Mucosa of descending colon (tissue), 3 donors: ENCODE results near the gene ARFRP1. TPM values are rescaled to one million over a fixed set of nuclear protein-coding genes. Genes with fewer than 3 reads are reported as not detected.

Source experiments
- ATAC-seq: fragments of 200-7000 bp; cut with Tn5 transposase; one replicate; pipeline ENCODE4 v1.9.1; 2020; ENCODE audit warnings: mild to moderate bottlenecking, moderate library complexity
- DNase-seq, 3 donors: peaks; one replicate each; pipeline ENCODE4 v3.0.0-alpha.2; 2020
- H3K36me3 ChIP-seq: fragments of 200-600 bp; one replicate; pipeline ENCODE4 v1.8.0; 2021; ENCODE audit warnings: low read depth, mild to moderate bottlenecking
- H3K4me1 ChIP-seq: fragments of 200-600 bp; one replicate; pipeline ENCODE4 v1.8.0; 2021; ENCODE audit warnings: low read depth, mild to moderate bottlenecking
- H3K4me3 ChIP-seq: fragments of 200-600 bp; one replicate; pipeline ENCODE4 v1.8.0; 2021; ENCODE audit warnings: mild to moderate bottlenecking
- H3K9me3 ChIP-seq: fragments of 200-600 bp; one replicate; pipeline ENCODE4 v1.8.0; 2021; ENCODE audit warnings: mild to moderate bottlenecking
- CTCF ChIP-seq: fragments of 200-600 bp; IDR thresholded peaks from one replicate; pipeline ENCODE4 v1.8.0; 2022; ENCODE audit warnings: antibody characterized with exemption, mild to moderate bottlenecking
- intact Hi-C, 2 donors: fragments of 100-400 bp; cut with DNase I in 1 of 2; cut with micrococcal nuclease in 1 of 2; formaldehyde crosslinking; loops; one replicate each; pipeline versions ENCODE4 v1.11.0 to v1.11.1; 2022; cut with DNase I, micrococcal nuclease
- total RNA-seq, 3 donors: library from RNA; stranded (reverse); fragmentation: NEBNext Ultra II Directional in 2 of 3; extraction: Animal tissue kit (Norgen Biotek cat#: 25700) in 2 of 3; gene quantifications; one replicate each; pipeline versions ENCODE4 v1.2.1 to v1.2.4, GENCODE V29; 2021 to 2023
- donor health status: DM: no; HTN: no; CAD: no; lungs with moderate emphysema.
- donor health status: DM: no; HTN: no; CAD: no.
- donor health status: DM: no; HTN: yes; CAD: no.

ARFRP1 gene
- total RNA-seq, 3 donors from 2014 or later = 64.5 to 69.7 (median 68.6) TPM

GRCh38 chr20:63687419-63688178 lies 20.2 kb downstream of the ARFRP1 start:
- DNase-seq (peak in 2 of 3 donors; percentile 43 to 63), ATAC-seq (no peak)
- Histone ChIP-seq H3K4me1 (peaks cover 49% of the 10 kb centered on the region), H3K9me3 (no peaks in the 10 kb centered on the region), H3K4me3 (no peak overlapping the region), H3K36me3 (no peaks in the 10 kb centered on the region)
- no peak for TF ChIP-seq CTCF
- intact Hi-C loops = no loop called here

GRCh38 chr20:63686492-63687321 lies 21.1 kb downstream of the ARFRP1 start:
- Histone ChIP-seq H3K9me3 (no peaks in the 10 kb centered on the region), H3K4me3 (no peak overlapping the region), H3K36me3 (no peaks in the 10 kb centered on the region), H3K4me1 (peaks cover 43% of the 10 kb centered on the region)
- ATAC-seq (peak; percentile 67), DNase-seq (peak; percentile 73 to 86 (median 82))
- TF ChIP-seq CTCF = no peak
- intact Hi-C loops = no loop called here

- Histone ChIP-seq H3K36me3 (no peaks in the 10 kb centered on the region), H3K4me3 (no peak overlapping the region), H3K4me1 (peaks cover 37% of the 10 kb centered on the region), H3K9me3 (no peaks in the 10 kb centered on the region)
- no peak for TF ChIP-seq CTCF
- ATAC-seq (no peak), DNase-seq (no peak)
- intact Hi-C loops = no loop called here
These were observed 21.7 kb downstream of the ARFRP1 start for GRCh38 chr20:63686094-63686491.

GRCh38 chr20:63685269-63686026 lies 22.3 kb downstream of the ARFRP1 start:
- intact Hi-C loops = no loop called here
- no peak for TF ChIP-seq CTCF
- Histone ChIP-seq H3K4me3 (no peak overlapping the region), H3K9me3 (no peaks in the 10 kb centered on the region), H3K36me3 (no peaks in the 10 kb centered on the region), H3K4me1 (peaks cover 30% of the 10 kb centered on the region)
- no peak for ATAC-seq
- peak in 1 of 3 donors; percentile 56 for DNase-seq

GRCh38 chr20:63682384-63683139 lies 25.2 kb downstream of the ARFRP1 start:
- H3K36me3 ChIP-seq = no peaks in the 10 kb centered on the region
- no peak overlapping the region for H3K4me3 ChIP-seq
- H3K4me1 ChIP-seq = peaks cover 14% of the 10 kb centered on the region
- intact Hi-C loops = no loop called here
- TF ChIP-seq CTCF = no peak
- peak; percentile 19 for ATAC-seq
- DNase-seq = peak in 2 of 3 donors; percentile 50 to 74
- H3K9me3 ChIP-seq = no peaks in the 10 kb centered on the region
